Endothelial cell of umbilical vein (primary cell): ENCODE results near the gene C5. TPM values are rescaled to one million over a fixed set of nuclear protein-coding genes. Genes with fewer than 3 reads are reported as not detected.

Experiments
- BruUV-seq: library from RNA; stranded (reverse); fragments of 400-500 nt; replicated peaks from 2 replicates; lab custom pipeline; 2021; lab: Mats Ljungman, UMichigan
- CTCF ChIA-PET: fragments of 300-600, 350-600 bp; sonication (Branson Sonifier 250); formaldehyde crosslinking; loops from one replicate; lab custom pipeline; 2021; ENCODE audit warnings: antibody characterized with exemption, inconsistent platforms; lab: Charles Lee
- POLR2A ChIA-PET: fragments of 300-600, 350-600 bp; sonication (Branson Sonifier 250); formaldehyde crosslinking; loops from one replicate; lab custom pipeline; 2021; ENCODE audit warnings: antibody characterized with exemption, inconsistent platforms; lab: Charles Lee
- DNase-seq: peaks from one replicate; pipeline ENCODE4 v3.0.0-alpha.2; 2011; ENCODE audit warnings: low read depth, low spot score
- FAIRE-seq: peaks from 2 replicates; lab custom pipeline; 2011; peaks lifted over from hg19 to GRCh38; lab: Jason Lieb, UNC
- H2AFZ ChIP-seq: 2 replicates; pipeline ENCODE4 v1.6.0; 2012; ENCODE audit warnings: low read depth, low read length, control low read depth, inconsistent platforms
- H3K27ac ChIP-seq: 2 replicates; pipeline ENCODE4 v1.5.1; 2011; ENCODE audit warnings: low read depth, mild to moderate bottlenecking, control low read depth, low read length, moderate library complexity; ENCODE audit not compliant: insufficient read depth
- H3K27me3 ChIP-seq, 2 experiments: 2 replicates each; pipeline versions ENCODE4 v1.6.0 to v1.6.1; 2011; ENCODE audit warnings: low read length in 2 of 2, mixed read lengths in 1 of 2; ENCODE audit not compliant: control insufficient read depth in 2 of 2, insufficient read depth in 2 of 2
- H3K36me3 ChIP-seq, 2 experiments: 2 replicates in 1 of 2; 3 replicates in 1 of 2; pipeline ENCODE4 v1.5.1; 2011; ENCODE audit warnings: low read length in 2 of 2, mild to moderate bottlenecking in 1 of 2, moderate library complexity in 1 of 2; ENCODE audit not compliant: control insufficient read depth in 2 of 2, insufficient read depth in 2 of 2; ENCODE audit errors: extremely low read depth in 1 of 2
- H3K4me1 ChIP-seq: 3 replicates; pipeline ENCODE4 v1.5.1; 2011; ENCODE audit warnings: mild to moderate bottlenecking, low read length; ENCODE audit not compliant: control insufficient read depth, insufficient read depth; ENCODE audit errors: extremely low read depth
- H3K4me2 ChIP-seq: 2 replicates; pipeline ENCODE4 v1.6.1; 2011; ENCODE audit warnings: low read length, control low read depth, mixed read lengths; ENCODE audit not compliant: insufficient read depth
- H3K4me3 ChIP-seq, 3 experiments: fragments of 200-600 bp in 1 of 3; sonication (generic), shearing (Covaris generic) in 1 of 3; replicated peaks in 1 of 3; 2 replicates each; pipeline ENCODE4 v1.5.1; 2011 to 2016; ENCODE audit warnings: control low read depth in 3 of 3, low read length in 3 of 3, mild to moderate bottlenecking in 2 of 3, inconsistent platforms in 1 of 3, low read depth in 1 of 3, moderate library complexity in 1 of 3; ENCODE audit not compliant: insufficient read depth in 1 of 3
- H3K79me2 ChIP-seq: 2 replicates; pipeline ENCODE4 v1.6.0; 2012; ENCODE audit warnings: low read length, inconsistent platforms; ENCODE audit not compliant: control insufficient read depth, insufficient read depth
- H3K9ac ChIP-seq: replicated peaks from 2 replicates; pipeline ENCODE3; 2011; ENCODE audit warnings: low read length, control low read depth; ENCODE audit not compliant: insufficient read depth; ENCODE audit errors: extremely low read depth
- H3K9me1 ChIP-seq: replicated peaks from 3 replicates; pipeline ENCODE4 v1.6.0; 2011; ENCODE audit warnings: mild to moderate bottlenecking, low read length; ENCODE audit not compliant: control insufficient read depth, insufficient read depth; ENCODE audit errors: extremely low read depth
- H3K9me3 ChIP-seq: replicated peaks from 2 replicates; pipeline ENCODE4 v1.5.1; 2012; ENCODE audit warnings: low read length, inconsistent platforms; ENCODE audit not compliant: control insufficient read depth, insufficient read depth
- H4K20me1 ChIP-seq: replicated peaks from 2 replicates; pipeline ENCODE3; 2011; ENCODE audit warnings: mild to moderate bottlenecking, low read length; ENCODE audit not compliant: control insufficient read depth, insufficient read depth; ENCODE audit errors: extremely low read depth
- EZH2 ChIP-seq: IDR thresholded peaks from 2 replicates; pipeline ENCODE4 v1.6.1; 2012; ENCODE audit warnings: borderline replicate concordance, low read depth, mild to moderate bottlenecking, moderate library complexity, low read length, inconsistent platforms; ENCODE audit not compliant: severe bottlenecking
- FOS ChIP-seq: IDR thresholded peaks from 2 replicates; pipeline ENCODE4 v1.6.1; 2011; ENCODE audit warnings: mild to moderate bottlenecking, low read length, moderate library complexity, borderline replicate concordance; ENCODE audit not compliant: insufficient read depth
- GATA2 ChIP-seq: IDR thresholded peaks from 2 replicates; pipeline ENCODE4 v1.7.0; 2011; ENCODE audit warnings: low read depth, mild to moderate bottlenecking, moderate library complexity, mixed read lengths, low read length; ENCODE audit not compliant: insufficient read length, insufficient read depth
- JUN ChIP-seq: IDR thresholded peaks from 2 replicates; pipeline ENCODE4 v1.6.1; 2011; ENCODE audit warnings: borderline replicate concordance, low read depth; ENCODE audit not compliant: insufficient read length, insufficient read depth
- MYC ChIP-seq: IDR thresholded peaks from one replicate; pipeline ENCODE4 v1.6.1; 2011; ENCODE audit warnings: mild to moderate bottlenecking, low read depth, low read length
- POLR2A ChIP-seq: IDR thresholded peaks from 2 replicates; pipeline ENCODE4 v1.6.1; 2012; ENCODE audit warnings: low read depth, mild to moderate bottlenecking, control low read depth, low read length
- POLR2AphosphoS5 ChIP-seq: IDR thresholded peaks from 2 replicates; pipeline ENCODE4 v1.6.1; 2012; ENCODE audit warnings: low read depth, mild to moderate bottlenecking, control low read depth, low read length, moderate library complexity; ENCODE audit not compliant: insufficient read depth
- dilution Hi-C: fragments of 300-500 bp; cut with MboI; formaldehyde crosslinking; loops from one replicate; pipeline ENCODE4 v1.15.0; 2019; ENCODE audit warnings: low sequenced_read_pairs; ENCODE audit not compliant: extremely low pct_ligation_motif_present
- intact Hi-C: fragments of 100-400 bp; cut with micrococcal nuclease; formaldehyde crosslinking; loops from one replicate; pipeline ENCODE4 v1.10.0; 2022
- polyA plus RNA-seq, 4 experiments: library from polyadenylated mRNA; depleted of rRNA in 3 of 4; stranded (reverse) in 3 of 4; unstranded in 1 of 4; fragments of >200 nt; gene quantifications; 2 replicates each; pipeline versions ENCODE4 v1.2.1 to v1.2.3, GENCODE V29; 2011 to 2012; ENCODE audit warnings: missing spikeins in 1 of 4
- total RNA-seq: library from RNA; stranded (reverse); gene quantifications from 2 replicates; pipeline ENCODE4 v1.2.3, GENCODE V29; 2021
- TF ChIP-seq, protein P1 (sequence below): IDR thresholded peaks from 2 replicates; pipeline ENCODE4 v1.6.1; 2011; ENCODE audit not compliant: insufficient read depth, insufficient read length
- TF ChIP-seq, protein P2 (sequence below), 2 donors: IDR thresholded peaks; 1 replicate in 1 of 2; 2 replicates in 1 of 2; pipeline ENCODE4 v1.5.1; 2011; ENCODE audit warnings: low read length in 2 of 2, mild to moderate bottlenecking in 2 of 2, moderate library complexity in 2 of 2, control low read depth in 1 of 2, inconsistent platforms in 1 of 2, low read depth in 1 of 2; ENCODE audit not compliant: insufficient read depth in 1 of 2; ENCODE audit errors: extremely low read depth in 1 of 2

The C5 gene
- total and polyA plus RNA-seq, 2 donors (not counting 3 experiments of a cell fraction or from before 2014, with no cell fraction given), result 0.79 to 1.6 TPM

DNA sequence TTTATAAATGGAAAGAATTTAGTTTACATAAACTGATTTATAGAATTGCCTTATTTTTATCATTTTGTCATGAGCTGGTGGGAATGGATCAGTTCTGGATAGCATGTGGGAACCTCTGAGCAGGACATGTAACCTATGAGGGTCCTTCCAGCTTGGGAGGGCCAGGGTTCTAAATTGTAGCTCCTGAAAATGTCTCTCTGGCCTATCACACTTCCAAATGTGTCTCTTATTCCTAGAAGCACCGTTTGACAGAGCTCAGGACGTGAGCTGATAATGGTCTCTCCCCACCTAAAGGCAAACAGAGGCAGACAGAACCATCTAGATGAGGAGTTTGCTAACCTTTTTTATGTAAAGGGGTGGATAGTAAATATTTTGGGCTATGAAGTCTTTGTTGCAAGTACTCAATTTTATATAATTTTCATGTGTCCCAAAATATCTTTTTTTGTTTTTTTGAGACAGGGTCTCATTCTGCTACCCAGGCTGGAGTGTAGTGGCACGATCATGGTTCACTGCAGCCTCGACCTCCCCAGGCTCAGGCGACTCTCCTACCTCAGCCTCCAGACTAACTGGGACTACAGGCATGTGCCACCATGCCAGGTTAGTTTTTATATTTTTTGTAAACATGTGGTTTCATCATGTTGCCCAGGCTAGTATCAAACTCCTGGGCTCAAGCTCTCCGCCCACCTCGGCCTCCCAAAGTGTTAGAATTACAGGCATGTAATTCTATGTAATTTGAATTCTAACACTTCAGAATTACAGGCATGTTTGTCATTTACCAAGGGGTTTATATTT, 127.5 kb downstream of the C5 start:
- dilution Hi-C loops, result no loop called here

More for the DNA sequence above, 127.5 kb downstream of the C5 start:
- H3K27me3 ChIP-seq, result no peaks in the 10 kb centered on the region
- H3K4me2 ChIP-seq, result no peak overlapping the region
- no peak overlapping the region for H3K27ac ChIP-seq
- intact Hi-C loops, result no loop called here
- ChIA-PET CTCF (no interaction called here), POLR2A (no interaction called here)
- no peaks in the 10 kb centered on the region for H3K36me3 ChIP-seq
- DNase-seq (no peak), FAIRE-seq (no peak)
- no TSS peak for BruUV-seq
- no peaks in the 10 kb centered on the region for H3K9me1 ChIP-seq
- no peaks in the 10 kb centered on the region for H3K79me2 ChIP-seq
- H3K9me3 ChIP-seq, result no peaks in the 10 kb centered on the region
- no peak overlapping the region for H3K4me3 ChIP-seq
- peaks cover 8% of the 10 kb centered on the region for H3K4me1 ChIP-seq
- no peak overlapping the region for H2AFZ ChIP-seq
- TF ChIP-seq POLR2AphosphoS5 (no peak), FOS (no peak), JUN (no peak), GATA2 (no peak), POLR2A (no peak), MYC (no peak), EZH2 (no peak)
- TF ChIP-seq, protein P1, sequence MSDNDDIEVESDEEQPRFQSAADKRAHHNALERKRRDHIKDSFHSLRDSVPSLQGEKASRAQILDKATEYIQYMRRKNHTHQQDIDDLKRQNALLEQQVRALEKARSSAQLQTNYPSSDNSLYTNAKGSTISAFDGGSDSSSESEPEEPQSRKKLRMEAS, result no peak
- TF ChIP-seq, protein P2, sequence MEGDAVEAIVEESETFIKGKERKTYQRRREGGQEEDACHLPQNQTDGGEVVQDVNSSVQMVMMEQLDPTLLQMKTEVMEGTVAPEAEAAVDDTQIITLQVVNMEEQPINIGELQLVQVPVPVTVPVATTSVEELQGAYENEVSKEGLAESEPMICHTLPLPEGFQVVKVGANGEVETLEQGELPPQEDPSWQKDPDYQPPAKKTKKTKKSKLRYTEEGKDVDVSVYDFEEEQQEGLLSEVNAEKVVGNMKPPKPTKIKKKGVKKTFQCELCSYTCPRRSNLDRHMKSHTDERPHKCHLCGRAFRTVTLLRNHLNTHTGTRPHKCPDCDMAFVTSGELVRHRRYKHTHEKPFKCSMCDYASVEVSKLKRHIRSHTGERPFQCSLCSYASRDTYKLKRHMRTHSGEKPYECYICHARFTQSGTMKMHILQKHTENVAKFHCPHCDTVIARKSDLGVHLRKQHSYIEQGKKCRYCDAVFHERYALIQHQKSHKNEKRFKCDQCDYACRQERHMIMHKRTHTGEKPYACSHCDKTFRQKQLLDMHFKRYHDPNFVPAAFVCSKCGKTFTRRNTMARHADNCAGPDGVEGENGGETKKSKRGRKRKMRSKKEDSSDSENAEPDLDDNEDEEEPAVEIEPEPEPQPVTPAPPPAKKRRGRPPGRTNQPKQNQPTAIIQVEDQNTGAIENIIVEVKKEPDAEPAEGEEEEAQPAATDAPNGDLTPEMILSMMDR (IDR thresholded peaks at IDR 0.05; ENCODE audit: extremely low read depth in 1 of 2, insufficient read depth in 1 of 2, low read depth in 1 of 2, low read length in 2 of 2), result no peak
- H3K9ac ChIP-seq, result no peak overlapping the region
- H4K20me1 ChIP-seq, result no peaks in the 10 kb centered on the region
